Bronchial epithelial cell (primary cell): ENCODE results near the gene IQSEC1. TPM values are rescaled to one million over a fixed set of nuclear protein-coding genes. Genes with fewer than 3 reads are reported as not detected.
A peak's percentile ranks its signal among the peaks of the same experiment; 100 is the strongest.

Source experiments
- DNase-seq: peaks from one replicate; pipeline ENCODE4 v3.0.0-alpha.2; 2010; ENCODE audit warnings: low read depth
- FAIRE-seq: peaks from 2 replicates; lab custom pipeline; 2011; peaks lifted over from hg19 to GRCh38; lab: Jason Lieb, UNC
- H3K27me3 ChIP-seq: 2 replicates; pipeline ENCODE4 v1.5.1; 2011; ENCODE audit warnings: low read length; ENCODE audit not compliant: control insufficient read depth, insufficient read depth
- H3K36me3 ChIP-seq: 2 replicates; pipeline ENCODE4 v1.5.1; 2011; ENCODE audit warnings: low read length; ENCODE audit not compliant: control insufficient read depth, insufficient read depth
- H3K4me3 ChIP-seq: 2 replicates; pipeline ENCODE4 v1.5.1; 2011; ENCODE audit warnings: mild to moderate bottlenecking, low read depth, low read length, control low read depth
- CTCF ChIP-seq: IDR thresholded peaks from 2 replicates; pipeline ENCODE4 v1.5.1; 2011; ENCODE audit warnings: mild to moderate bottlenecking, moderate library complexity, low read length, control low read depth, inconsistent platforms; ENCODE audit not compliant: insufficient read depth, severe bottlenecking
- total RNA-seq: library from RNA; depleted of rRNA; stranded (reverse); fragments of >200 nt; gene quantifications from 2 replicates; pipeline ENCODE4 v1.2.1, GENCODE V29; 2014

Gene IQSEC1
- total RNA-seq, 1 donor from 2014 or later, result 6.6 TPM

- TF ChIP-seq CTCF, result no peak
- H3K4me3 ChIP-seq, result no peak overlapping the region
These were observed 150.3 kb downstream of the IQSEC1 start for GRCh38 chr3:12922881-12923431.

GRCh38 chr3:12922306-12922705 is 150.9 kb downstream of the IQSEC1 start:
- FAIRE-seq, result no peak
- DNase-seq, result no peak
- peaks cover 9% of the 10 kb centered on the region for H3K36me3 ChIP-seq

More at GRCh38 chr3:12922881-12923431, 150.3 kb downstream of the IQSEC1 start:
- FAIRE-seq, result no peak
- no peak for DNase-seq
- H3K36me3 ChIP-seq, result peaks cover 9% of the 10 kb centered on the region
- no peaks in the 10 kb centered on the region for H3K27me3 ChIP-seq

GRCh38 chr3:12921736-12922135 is 151.5 kb downstream of the IQSEC1 start:
- no peak overlapping the region for H3K4me3 ChIP-seq
- no peaks in the 10 kb centered on the region for H3K27me3 ChIP-seq
- no peak for FAIRE-seq
- no peak for TF ChIP-seq CTCF
- no peak for DNase-seq
- peaks cover 9% of the 10 kb centered on the region for H3K36me3 ChIP-seq

More at GRCh38 chr3:12922306-12922705, 150.9 kb downstream of the IQSEC1 start:
- Histone ChIP-seq H3K27me3 (no peaks in the 10 kb centered on the region), H3K4me3 (no peak overlapping the region)
- no peak for TF ChIP-seq CTCF

GRCh38 chr3:12920967-12921366 is 152.3 kb downstream of the IQSEC1 start:
- DNase-seq (no peak), FAIRE-seq (no peak)
- no peaks in the 10 kb centered on the region for H3K27me3 ChIP-seq
- TF ChIP-seq CTCF, result no peak
- peaks cover 9% of the 10 kb centered on the region for H3K36me3 ChIP-seq
- H3K4me3 ChIP-seq, result no peak overlapping the region

- no peaks in the 10 kb centered on the region for H3K27me3 ChIP-seq
- no peak overlapping the region for H3K4me3 ChIP-seq
- peaks cover 3% of the 10 kb centered on the region for H3K36me3 ChIP-seq
- FAIRE-seq, result no peak
- no peak for DNase-seq
- no peak for TF ChIP-seq CTCF
These were observed 154.0 kb downstream of the IQSEC1 start for GRCh38 chr3:12919205-12919604.

- peak; percentile 28 for FAIRE-seq
- TF ChIP-seq CTCF, result no peak
- Histone ChIP-seq H3K36me3 (peaks cover 3% of the 10 kb centered on the region), H3K4me3 (no peak overlapping the region), H3K27me3 (no peaks in the 10 kb centered on the region)
- peak; percentile 52 for DNase-seq
These were observed 155.0 kb downstream of the IQSEC1 start for GRCh38 chr3:12918231-12918630.
